22Rv1 (cell line): ENCODE measurements around the gene RBM27.

Experiments used
- H3K27ac ChIP-seq: fragments of 450-650 bp; 2 replicates; pipeline ENCODE4 v1.5.1; 2017
- CTCF ChIP-seq: fragments of 450-650 bp; IDR thresholded peaks from 2 replicates; pipeline ENCODE4 v1.5.1; 2017; ENCODE audit warnings: mild to moderate bottlenecking
- ZFX ChIP-seq: fragments of 450-650 bp; IDR thresholded peaks from 2 replicates; pipeline ENCODE4 v1.6.1; 2017; ENCODE audit warnings: antibody characterized with exemption, borderline replicate concordance

Gene RBM27

GRCh38 chr5:146232223-146232622, 28.8 kb downstream of the RBM27 start:
- TF ChIP-seq CTCF (no peak), ZFX (no peak)
- H3K27ac ChIP-seq: no peak overlapping the region

GRCh38 chr5:146233441-146233840, 30.0 kb downstream of the RBM27 start:
- no peak overlapping the region for H3K27ac ChIP-seq
- TF ChIP-seq ZFX (no peak), CTCF (no peak)

- TF ChIP-seq CTCF (no peak), ZFX (no peak)
- no peak overlapping the region for H3K27ac ChIP-seq
These were observed 35.6 kb downstream of the RBM27 start for GRCh38 chr5:146238973-146239372.

- no peak overlapping the region for H3K27ac ChIP-seq
- TF ChIP-seq ZFX: no peak
These were observed 37.5 kb downstream of the RBM27 start for GRCh38 chr5:146240951-146241350.

- H3K27ac ChIP-seq: no peak overlapping the region
- no peak for TF ChIP-seq ZFX
- TF ChIP-seq CTCF: no peak
These were observed 39.8 kb downstream of the RBM27 start for GRCh38 chr5:146243247-146243646.

- no peak for TF ChIP-seq ZFX
- TF ChIP-seq CTCF: no peak
- no peak overlapping the region for H3K27ac ChIP-seq
These were observed 45.2 kb downstream of the RBM27 start for GRCh38 chr5:146248561-146248960.

- no peak for TF ChIP-seq ZFX
- no peak for TF ChIP-seq CTCF
- no peak overlapping the region for H3K27ac ChIP-seq
These were observed 46.4 kb downstream of the RBM27 start for GRCh38 chr5:146249801-146250200.
